Progenitor cell of endocrine pancreas (in vitro differentiated cells): ENCODE data around the gene CFHR5. TPM values are rescaled to one million over a fixed set of nuclear protein-coding genes. Genes with fewer than 3 reads are reported as not detected.

Experiments used
- DNase-seq: peaks from one replicate; pipeline ENCODE4 v3.0.0; 2021; ENCODE audit warnings: low spot score; ENCODE audit not compliant: unreplicated experiment
- H3K27ac Mint-ChIP-seq: 2 replicates; pipeline ENCODE4 v1.8.0; 2021; ENCODE audit warnings: mild to moderate bottlenecking, moderate library complexity, mixed read lengths
- H3K27me3 Mint-ChIP-seq: 2 replicates; pipeline ENCODE4 v1.8.0; 2021; ENCODE audit warnings: mixed read lengths
- H3K36me3 Mint-ChIP-seq: 2 replicates; pipeline ENCODE4 v1.8.0; 2022; ENCODE audit warnings: mixed read lengths; ENCODE audit not compliant: insufficient read depth
- H3K4me1 Mint-ChIP-seq: 2 replicates; pipeline ENCODE4 v1.8.0; 2021; ENCODE audit warnings: low read depth, mixed read lengths
- H3K4me3 Mint-ChIP-seq: 2 replicates; pipeline ENCODE4 v1.8.0; 2021; ENCODE audit warnings: low read depth, mild to moderate bottlenecking, moderate library complexity, mixed read lengths
- H3K9me3 Mint-ChIP-seq: 2 replicates; pipeline ENCODE4 v1.8.0; 2021; ENCODE audit warnings: low read depth, mixed read lengths
- CTCF ChIP-seq: fragments of 200-600 bp; sonication (generic); IDR thresholded peaks from one replicate; pipeline ENCODE4 v1.5.0; 2021; ENCODE audit warnings: antibody characterized with exemption, mild to moderate bottlenecking; ENCODE audit not compliant: unreplicated experiment
- total RNA-seq: library from RNA; stranded (reverse); gene quantifications from 2 replicates; pipeline ENCODE4 v1.2.1, GENCODE V29; 2021

CFHR5 gene
- total RNA-seq, 1 donor from 2014 or later = not detected

DNA sequence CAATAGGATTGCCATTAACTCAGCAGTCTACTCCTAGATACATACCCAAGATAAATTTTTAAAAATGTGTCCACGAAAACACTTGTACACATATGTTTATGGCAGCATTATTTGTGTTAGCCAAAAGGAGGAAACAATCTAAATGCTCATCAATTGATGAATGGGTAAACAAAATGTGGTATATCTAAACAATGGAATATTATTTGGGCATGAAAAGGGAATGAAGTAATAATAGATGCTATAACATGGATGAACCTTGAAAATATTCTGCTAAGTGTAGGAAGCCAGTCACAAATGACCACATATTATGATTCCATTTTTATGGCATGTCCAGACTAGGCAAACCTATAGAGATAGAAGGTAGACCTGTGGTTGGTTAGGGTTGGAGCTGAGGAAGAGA lies 34.3 kb downstream of the CFHR5 start:
- peaks cover 11% of the 10 kb centered on the region for H3K9me3 Mint-ChIP-seq
- no peak for TF ChIP-seq CTCF
- no peak overlapping the region for H3K4me3 Mint-ChIP-seq
- no peak for DNase-seq
- no peaks in the 10 kb centered on the region for H3K27me3 Mint-ChIP-seq
- H3K4me1 Mint-ChIP-seq = no peaks in the 10 kb centered on the region
- H3K36me3 Mint-ChIP-seq = no peaks in the 10 kb centered on the region
- H3K27ac Mint-ChIP-seq = no peak overlapping the region

GRCh38 chr1:197013234-197013633 lies 35.9 kb downstream of the CFHR5 start:
- Mint-ChIP-seq H3K27me3 (no peaks in the 10 kb centered on the region), H3K4me3 (no peak overlapping the region), H3K36me3 (no peaks in the 10 kb centered on the region), H3K4me1 (no peaks in the 10 kb centered on the region), H3K27ac (no peak overlapping the region), H3K9me3 (peaks cover 11% of the 10 kb centered on the region)
- no peak for DNase-seq
- TF ChIP-seq CTCF = no peak

GRCh38 chr1:197016751-197017150 lies 39.4 kb downstream of the CFHR5 start:
- Mint-ChIP-seq H3K27me3 (no peaks in the 10 kb centered on the region), H3K9me3 (peaks cover 2% of the 10 kb centered on the region), H3K4me1 (no peaks in the 10 kb centered on the region), H3K27ac (no peak overlapping the region), H3K4me3 (no peak overlapping the region), H3K36me3 (no peaks in the 10 kb centered on the region)
- no peak for DNase-seq
- no peak for TF ChIP-seq CTCF

DNA sequence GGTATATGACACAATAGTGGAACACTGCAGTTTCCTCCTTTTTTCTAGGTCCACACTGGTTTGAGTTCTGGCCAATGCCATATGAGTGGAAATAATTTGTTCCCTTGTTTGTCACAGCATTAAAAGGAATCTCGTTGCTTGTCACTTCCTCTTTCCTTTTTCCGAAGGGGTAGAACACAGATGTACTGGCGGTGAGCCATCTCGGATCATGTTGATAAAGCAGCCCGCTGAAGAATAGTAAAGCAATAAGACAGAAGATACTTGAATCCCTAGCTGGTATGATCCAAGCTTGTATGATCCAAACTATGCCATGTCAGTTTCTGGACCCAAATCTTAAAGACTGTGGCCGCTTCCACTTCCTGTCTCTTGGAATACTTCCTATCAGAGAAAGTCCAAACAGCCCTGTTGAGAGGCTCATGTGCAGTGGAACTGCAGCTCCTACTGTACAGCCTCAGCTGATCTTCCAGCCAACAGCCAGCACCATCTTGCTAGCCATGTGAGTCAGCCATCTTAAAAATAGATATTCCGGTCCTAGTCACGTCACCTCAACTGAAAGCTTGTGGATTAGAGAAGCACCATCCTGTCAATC lies 40.3 kb downstream of the CFHR5 start:
- no peaks in the 10 kb centered on the region for H3K9me3 Mint-ChIP-seq
- H3K4me3 Mint-ChIP-seq = no peak overlapping the region
- H3K4me1 Mint-ChIP-seq = no peaks in the 10 kb centered on the region

GRCh38 chr1:197021716-197022115 lies 44.4 kb downstream of the CFHR5 start:
- H3K4me3 Mint-ChIP-seq = no peak overlapping the region
- no peak overlapping the region for H3K27ac Mint-ChIP-seq
- no peaks in the 10 kb centered on the region for H3K9me3 Mint-ChIP-seq
- H3K36me3 Mint-ChIP-seq = no peaks in the 10 kb centered on the region
- H3K27me3 Mint-ChIP-seq = no peaks in the 10 kb centered on the region
- H3K4me1 Mint-ChIP-seq = no peaks in the 10 kb centered on the region
- no peak for TF ChIP-seq CTCF
- no peak for DNase-seq

More for the DNA sequence above, 40.3 kb downstream of the CFHR5 start:
- no peak overlapping the region for H3K27ac Mint-ChIP-seq
- H3K36me3 Mint-ChIP-seq = no peaks in the 10 kb centered on the region
- no peak for TF ChIP-seq CTCF
- H3K27me3 Mint-ChIP-seq = no peaks in the 10 kb centered on the region
- no peak for DNase-seq
